ENCODE results near the gene ARHGEF28. TPM values are rescaled to one million over a fixed set of nuclear protein-coding genes. Genes with fewer than 3 reads are reported as not detected.

Gene ARHGEF28
- total and polyA plus RNA-seq, 2 of the 4 experiments (the other 2 are of a cell fraction) = 3.6 to 16.0 TPM

- TF ChIP-seq, protein P1, sequence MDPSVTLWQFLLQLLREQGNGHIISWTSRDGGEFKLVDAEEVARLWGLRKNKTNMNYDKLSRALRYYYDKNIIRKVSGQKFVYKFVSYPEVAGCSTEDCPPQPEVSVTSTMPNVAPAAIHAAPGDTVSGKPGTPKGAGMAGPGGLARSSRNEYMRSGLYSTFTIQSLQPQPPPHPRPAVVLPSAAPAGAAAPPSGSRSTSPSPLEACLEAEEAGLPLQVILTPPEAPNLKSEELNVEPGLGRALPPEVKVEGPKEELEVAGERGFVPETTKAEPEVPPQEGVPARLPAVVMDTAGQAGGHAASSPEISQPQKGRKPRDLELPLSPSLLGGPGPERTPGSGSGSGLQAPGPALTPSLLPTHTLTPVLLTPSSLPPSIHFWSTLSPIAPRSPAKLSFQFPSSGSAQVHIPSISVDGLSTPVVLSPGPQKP (IDR thresholded peaks at IDR 0.05; ENCODE audit: borderline replicate concordance, low read depth, low read length) = no peak
Observed at GRCh38 chr5:73638344-73639095, 12.5 kb downstream of the ARHGEF28 start (continued).

GRCh38 chr5:73640861-73641320 is 14.9 kb downstream of the ARHGEF28 start:
- Histone ChIP-seq H4K8ac (ENCODE audit: low read depth in 2 of 2, low read length in 2 of 2) (peak overlapping the region; percentile 2 to 76; a peak in 3 of 4 replicates), H3K9ac (ENCODE audit: low read depth, low read length) (no peak overlapping the region), H3K27me3 (ENCODE audit: control insufficient read depth, insufficient read depth, low read length) (no peaks in the 10 kb centered on the region), H4K91ac (ENCODE audit: insufficient read depth, low read depth, low read length) (peak overlapping the region; percentile 44; the same call in 1 of the 2 replicates), H3K9me1 (ENCODE audit: insufficient read depth, low read length) (peaks cover 14% of the 10 kb centered on the region), H3K4me3 (ENCODE audit: insufficient read depth, low read depth, low read length) (no peak overlapping the region), H2BK120ac (ENCODE audit: low read depth, low read length) (peak overlapping the region; percentile 85), H2BK20ac (ENCODE audit: low read depth, low read length) (peak overlapping the region; percentile 85), H3K18ac (ENCODE audit: low read depth, low read length) (peak overlapping the region; percentile 79), H3K56ac (ENCODE audit: extremely low read depth, insufficient read depth, low read length) (0 out of 2 replicates have a peak overlapping the region, but pooled peaks have one; percentile 12), H4K20me1 (ENCODE audit: insufficient read depth, low read length) (no peaks in the 10 kb centered on the region), H3K9me3 (ENCODE audit: control insufficient read depth, insufficient read depth, low read length) (no peaks in the 10 kb centered on the region), H3K23ac (ENCODE audit: low read depth, low read length) (peak overlapping the region; percentile 99), H3K4me2 (ENCODE audit: low read depth, low read length) (peak overlapping the region; percentile 42; the same call in 1 of the 2 replicates), H3K79me1 (ENCODE audit: low read depth in 1 of 2, low read length in 2 of 2) (peaks cover 30 to 52% of the 10 kb centered on the region in 2 experiments), H2AK9ac (replicated peaks; ENCODE audit: low read depth, low read length, poor library complexity) (no peak overlapping the region), H3K36me3 (ENCODE audit: control insufficient read depth, insufficient read depth, low read length) (no peaks in the 10 kb centered on the region), H2AFZ (replicated peaks; ENCODE audit: low read length, poor library complexity) (no peak overlapping the region), H3K4ac (ENCODE audit: low read depth, low read length) (peak overlapping the region; percentile 85), H2BK5ac (ENCODE audit: low read depth, low read length, poor library complexity, severe bottlenecking) (peak overlapping the region; percentile 63), H2BK15ac (ENCODE audit: low read depth, low read length) (peak overlapping the region; percentile 25; the same call in 2 of the 3 replicates), H4K5ac (ENCODE audit: low read depth, low read length) (peak overlapping the region; percentile 82; the same call in 1 of the 2 replicates), H2AK5ac (ENCODE audit: low read depth, low read length) (peak overlapping the region; percentile 41; the same call in 1 of the 2 replicates), H3K14ac (replicated peaks; ENCODE audit: low read depth, low read length) (peak overlapping the region; percentile 41), H3K27ac (ENCODE audit: insufficient read depth, low read length) (no peak overlapping the region), H3K4me1 (ENCODE audit: control insufficient read depth, insufficient read depth, low read length) (peaks cover 11% of the 10 kb centered on the region)
- dilution Hi-C loops (cut with HindIII; ENCODE audit: low sequenced_read_pairs, unreplicated experiment) (no loop called here), intact Hi-C loops (cut with micrococcal nuclease) (no loop called here), in situ Hi-C loops (cut with MboI; ENCODE audit: low sequenced_read_pairs) (no loop called here)
- CTCF ChIA-PET = no interaction called here
- DNase-seq (peak; percentile 33), ATAC-seq (ENCODE audit: low read depth) (no peak)
- TF ChIP-seq, protein P2, sequence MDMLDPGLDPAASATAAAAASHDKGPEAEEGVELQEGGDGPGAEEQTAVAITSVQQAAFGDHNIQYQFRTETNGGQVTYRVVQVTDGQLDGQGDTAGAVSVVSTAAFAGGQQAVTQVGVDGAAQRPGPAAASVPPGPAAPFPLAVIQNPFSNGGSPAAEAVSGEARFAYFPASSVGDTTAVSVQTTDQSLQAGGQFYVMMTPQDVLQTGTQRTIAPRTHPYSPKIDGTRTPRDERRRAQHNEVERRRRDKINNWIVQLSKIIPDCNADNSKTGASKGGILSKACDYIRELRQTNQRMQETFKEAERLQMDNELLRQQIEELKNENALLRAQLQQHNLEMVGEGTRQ (IDR thresholded peaks at IDR 0.05; ENCODE audit: low read depth, low read length) = no peak
- TF ChIP-seq SMC3 (IDR thresholded peaks at IDR 0.05; ENCODE audit: low read depth, low read length) (no peak), NFE2L2 (IDR thresholded peaks at IDR 0.05; ENCODE audit: low read depth, low read length) (no peak), CHD1 (IDR thresholded peaks at IDR 0.05; ENCODE audit: low read depth, low read length) (no peak), BHLHE40 (IDR thresholded peaks at IDR 0.05; ENCODE audit: low read depth, low read length) (no peak), CEBPB (IDR thresholded peaks at IDR 0.05; ENCODE audit: low read depth, low read length) (no peak), RCOR1 (IDR thresholded peaks at IDR 0.05; ENCODE audit: insufficient replicate concordance, low read length) (no peak), RFX5 (IDR thresholded peaks at IDR 0.05; ENCODE audit: low read depth, low read length) (no peak), MXI1 (IDR thresholded peaks at IDR 0.05; ENCODE audit: borderline replicate concordance, low read depth, low read length) (no peak), MAZ (IDR thresholded peaks at IDR 0.05; ENCODE audit: borderline replicate concordance, low read depth, low read length) (no peak)
- POLR2A ChIA-PET (ENCODE audit: unreplicated experiment) = no interaction called here
- WGBS, 2 experiments (ENCODE audit: extremely low coverage in 2 of 2, insufficient read length in 1 of 2) = no CpG with 5 or more reads among the region's 1 CpG
- BruUV-seq (replicated peaks) = no TSS peak
